Smooth muscle cell (in vitro differentiated cells): ENCODE results near the gene SPINT1. TPM values are rescaled to one million over a fixed set of nuclear protein-coding genes. Genes with fewer than 3 reads are reported as not detected.

Experiments
- DNase-seq: peaks from one replicate; lab custom pipeline; 2025; ENCODE audit not compliant: unreplicated experiment; lab: John Stamatoyannopoulos, UW
- H2AFZ ChIP-seq: fragments of 200-600 bp; sonication (generic); 2 replicates; pipeline ENCODE4 v1.6.0; 2016; ENCODE audit warnings: antibody characterized with exemption, low read depth, mild to moderate bottlenecking
- H3F3A ChIP-seq: fragments of 200-600 bp; sonication (generic); 2 replicates; pipeline ENCODE4 v1.6.0; 2017; ENCODE audit warnings: antibody characterized with exemption, low read depth
- H3K27ac ChIP-seq: fragments of 200-600 bp; sonication (generic); 2 replicates; pipeline ENCODE4 v1.5.1; 2016; ENCODE audit warnings: low read depth, mild to moderate bottlenecking
- H3K27me3 ChIP-seq: fragments of 200-600 bp; sonication (generic); 2 replicates; pipeline ENCODE4 v1.6.1; 2016; ENCODE audit warnings: low read depth, mild to moderate bottlenecking
- H3K36me3 ChIP-seq: fragments of 200-600 bp; sonication (generic); 2 replicates; pipeline ENCODE4 v1.5.1; 2016; ENCODE audit warnings: low read depth
- H3K4me1 ChIP-seq: fragments of 200-600 bp; sonication (generic); 2 replicates; pipeline ENCODE4 v1.5.1; 2016; ENCODE audit warnings: low read depth
- H3K4me2 ChIP-seq: fragments of 200-600 bp; sonication (generic); 2 replicates; pipeline ENCODE4 v1.6.0; 2016; ENCODE audit warnings: mild to moderate bottlenecking
- H3K4me3 ChIP-seq: fragments of 200-600 bp; sonication (generic); 2 replicates; pipeline ENCODE4 v1.5.1; 2016; ENCODE audit warnings: mild to moderate bottlenecking
- H3K79me2 ChIP-seq: fragments of 200-600 bp; sonication (generic); 2 replicates; pipeline ENCODE4 v1.6.0; 2016; ENCODE audit warnings: low read depth, mild to moderate bottlenecking
- H3K9ac ChIP-seq: fragments of 200-600 bp; sonication (generic); 2 replicates; pipeline ENCODE4 v1.6.0; 2016; ENCODE audit warnings: low read depth
- H3K9me3 ChIP-seq: fragments of 200-600 bp; sonication (generic); replicated peaks from 2 replicates; pipeline ENCODE4 v1.5.1; 2016; ENCODE audit warnings: low read depth
- H4K20me1 ChIP-seq: fragments of 200-600 bp; sonication (generic); 2 replicates; pipeline ENCODE4 v1.6.0; 2016; ENCODE audit warnings: low read depth
- CTCF ChIP-seq: fragments of 200-600 bp; sonication (generic); IDR thresholded peaks from 2 replicates; pipeline ENCODE4 v1.5.1; 2017; ENCODE audit warnings: borderline replicate concordance, mild to moderate bottlenecking, antibody characterized with exemption; ENCODE audit not compliant: insufficient read depth, poor library complexity, severe bottlenecking
- WGBS: methylation state at CpG from one replicate; pipeline ENCODE4 v1.1.7; 2016; ENCODE audit warnings: low lambda C conversion rate; 5-methylcytosine and 5-hydroxymethylcytosine counted together
- polyA plus RNA-seq: library from polyadenylated mRNA; unstranded; fragments of >200 nt; fragmentation: Nextera tagmentation; extraction: Ambion mirVana; gene quantifications from 2 replicates; pipeline ENCODE4 v1.2.1, GENCODE V29; 2016
- total RNA-seq: library from RNA; depleted of rRNA; stranded (reverse); fragments of >200 nt; gene quantifications from 2 replicates; pipeline ENCODE4 v1.2.3, GENCODE V29; 2014

Gene SPINT1
- total and polyA plus RNA-seq, 2 experiments from 2014 or later, result 50.2 to 76.5 TPM

DNA sequence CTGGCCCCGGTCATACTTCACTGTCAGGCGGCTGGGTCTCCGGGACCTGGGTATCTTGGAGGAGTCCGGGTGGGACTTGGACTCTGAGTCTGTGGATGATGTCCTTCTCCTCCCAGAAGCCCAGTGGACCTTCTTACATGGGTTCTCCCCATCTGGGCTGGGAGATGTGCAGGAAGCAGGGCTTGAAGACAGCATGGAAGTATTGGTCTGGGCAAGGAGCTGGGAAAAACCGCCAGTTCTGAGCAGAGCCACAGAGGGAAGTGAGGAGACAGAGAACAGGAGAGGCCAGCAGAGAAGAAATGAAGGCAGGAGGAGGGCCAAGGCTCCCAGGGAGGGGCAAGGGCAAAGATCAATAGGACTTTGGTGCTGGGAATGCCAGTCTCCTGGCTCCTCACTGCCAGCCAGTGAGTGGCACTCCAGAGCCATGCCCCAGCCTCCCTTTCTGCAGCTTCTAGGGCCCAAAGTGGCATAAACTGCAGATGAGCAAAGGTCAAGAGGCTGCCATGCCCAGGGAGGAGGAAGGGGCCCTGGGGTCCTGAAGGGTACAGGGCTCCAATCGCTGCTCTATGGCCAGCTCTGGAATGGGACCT is 15.3 kb upstream of the SPINT1 start, which contains the start of gene PPP1R14D:
Gene PPP1R14D (minus strand): TSS at position 262 of the 590 bp plus-strand sequence. CDS start 67 bp downstream, at position 195.
- no peaks in the 10 kb centered on the region for H3K9me3 ChIP-seq
- DNase-seq, result no peak
- TF ChIP-seq CTCF, result no peak
- no peak within 1 kb of the TSS for H3K9ac ChIP-seq
- H2AFZ ChIP-seq, result no peak within 1 kb of the TSS
- WGBS, result 97% methylated on average over 6 of the region's 6 CpGs
- no peak within 1 kb of the TSS for H3K4me3 ChIP-seq
- H4K20me1 ChIP-seq, result no peaks in the 10 kb centered on the region
- H3K36me3 ChIP-seq, result no peaks in the 10 kb centered on the region
- H3F3A ChIP-seq, result no peaks in the 10 kb centered on the region
- no peaks in the 10 kb centered on the region for H3K4me1 ChIP-seq
- H3K27me3 ChIP-seq, result no peaks in the 10 kb centered on the region
- H3K27ac ChIP-seq, result no peak within 1 kb of the TSS
- no peak within 1 kb of the TSS for H3K4me2 ChIP-seq
- H3K79me2 ChIP-seq, result no peaks in the 10 kb centered on the region

- Histone ChIP-seq H3K27ac (no peak overlapping the region), H3K9ac (no peak overlapping the region), H3F3A (no peaks in the 10 kb centered on the region), H3K27me3 (no peaks in the 10 kb centered on the region), H3K9me3 (no peaks in the 10 kb centered on the region), H3K4me3 (no peak overlapping the region), H2AFZ (no peak overlapping the region), H3K36me3 (no peaks in the 10 kb centered on the region), H4K20me1 (no peaks in the 10 kb centered on the region), H3K4me1 (no peaks in the 10 kb centered on the region), H3K79me2 (no peaks in the 10 kb centered on the region), H3K4me2 (no peak overlapping the region)
- no peak for TF ChIP-seq CTCF
- 87% methylated on average over 7 of the region's 7 CpGs for WGBS
- DNase-seq, result no peak
These were observed 14.7 kb upstream of the SPINT1 start for GRCh38 chr15:40829115-40829514.

DNA sequence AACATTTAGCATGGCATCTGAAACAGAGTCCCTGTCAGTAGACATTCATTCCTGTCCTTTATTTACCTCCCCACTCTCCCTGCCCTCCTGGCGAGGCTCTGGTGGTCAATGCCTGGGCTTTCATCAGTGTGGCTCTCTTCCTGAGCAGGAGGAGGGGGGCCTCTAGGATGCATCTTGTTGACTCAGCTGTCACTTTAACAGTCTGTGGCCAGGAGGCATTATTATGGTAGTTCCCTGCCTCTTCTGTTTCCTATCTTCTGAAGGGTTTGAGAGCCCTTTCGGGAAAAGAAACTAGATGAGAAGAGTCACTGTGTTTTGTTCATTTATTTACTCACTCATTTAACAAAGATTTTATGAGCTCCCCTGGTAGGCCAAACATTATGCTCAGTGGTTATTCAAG is 13.0 kb upstream of the SPINT1 start:
- no peak overlapping the region for H3K27ac ChIP-seq
- TF ChIP-seq CTCF, result no peak
- H3F3A ChIP-seq, result no peaks in the 10 kb centered on the region
- H4K20me1 ChIP-seq, result no peaks in the 10 kb centered on the region
- H3K27me3 ChIP-seq, result no peaks in the 10 kb centered on the region
- no peak overlapping the region for H3K9ac ChIP-seq
- DNase-seq, result no peak
- H3K4me3 ChIP-seq, result no peak overlapping the region
- H3K4me2 ChIP-seq, result no peak overlapping the region
- H3K9me3 ChIP-seq, result no peaks in the 10 kb centered on the region
- WGBS, result 57% methylated on average over 2 of the region's 2 CpGs
- H2AFZ ChIP-seq, result no peak overlapping the region
- no peaks in the 10 kb centered on the region for H3K79me2 ChIP-seq
- H3K4me1 ChIP-seq, result no peaks in the 10 kb centered on the region
- no peaks in the 10 kb centered on the region for H3K36me3 ChIP-seq

DNA sequence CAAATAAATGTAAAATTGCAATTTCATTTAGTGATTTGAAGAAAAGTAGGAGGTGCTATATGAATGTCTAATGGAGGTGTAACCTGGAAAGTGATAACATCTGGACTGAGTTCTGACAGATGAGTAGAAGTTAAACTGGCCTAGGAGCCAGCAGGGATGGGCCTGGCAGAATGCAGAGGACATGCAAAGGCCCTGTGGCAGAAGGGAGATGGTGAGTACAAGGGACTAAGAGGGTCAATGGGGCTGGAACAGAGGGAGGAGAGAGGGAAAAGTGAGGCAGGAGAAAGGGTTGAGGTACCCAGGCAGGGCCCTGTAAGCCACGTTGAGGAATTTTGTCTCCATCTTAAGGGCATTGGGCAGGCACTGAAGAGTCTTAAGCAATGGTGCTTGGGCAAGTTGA is 12.0 kb upstream of the SPINT1 start:
- Histone ChIP-seq H3K4me3 (no peak overlapping the region), H4K20me1 (no peaks in the 10 kb centered on the region), H3K79me2 (no peaks in the 10 kb centered on the region), H3K9ac (no peak overlapping the region), H3K27me3 (no peaks in the 10 kb centered on the region), H3K4me2 (no peak overlapping the region), H3K4me1 (no peaks in the 10 kb centered on the region), H3K27ac (no peak overlapping the region), H3K36me3 (no peaks in the 10 kb centered on the region), H3K9me3 (no peaks in the 10 kb centered on the region), H3F3A (no peaks in the 10 kb centered on the region), H2AFZ (no peak overlapping the region)
- no peak for DNase-seq
- no peak for TF ChIP-seq CTCF
- 94% methylated on average over 1 of the region's 1 CpG for whole genome bisulfite sequencing
